Measurements from ENCODE around the gene AGAP1.

GRCh38 chr2:236161082-236161462 lies 667.2 kb downstream of the AGAP1 start:
- TF ChIP-seq CTCF (IDR thresholded peaks at IDR 0.05; ENCODE audit: low read depth, low read length, missing input control) (no peak), YY1 (IDR thresholded peaks at IDR 0.05) (no peak)
- TF ChIP-seq, protein P1, sequence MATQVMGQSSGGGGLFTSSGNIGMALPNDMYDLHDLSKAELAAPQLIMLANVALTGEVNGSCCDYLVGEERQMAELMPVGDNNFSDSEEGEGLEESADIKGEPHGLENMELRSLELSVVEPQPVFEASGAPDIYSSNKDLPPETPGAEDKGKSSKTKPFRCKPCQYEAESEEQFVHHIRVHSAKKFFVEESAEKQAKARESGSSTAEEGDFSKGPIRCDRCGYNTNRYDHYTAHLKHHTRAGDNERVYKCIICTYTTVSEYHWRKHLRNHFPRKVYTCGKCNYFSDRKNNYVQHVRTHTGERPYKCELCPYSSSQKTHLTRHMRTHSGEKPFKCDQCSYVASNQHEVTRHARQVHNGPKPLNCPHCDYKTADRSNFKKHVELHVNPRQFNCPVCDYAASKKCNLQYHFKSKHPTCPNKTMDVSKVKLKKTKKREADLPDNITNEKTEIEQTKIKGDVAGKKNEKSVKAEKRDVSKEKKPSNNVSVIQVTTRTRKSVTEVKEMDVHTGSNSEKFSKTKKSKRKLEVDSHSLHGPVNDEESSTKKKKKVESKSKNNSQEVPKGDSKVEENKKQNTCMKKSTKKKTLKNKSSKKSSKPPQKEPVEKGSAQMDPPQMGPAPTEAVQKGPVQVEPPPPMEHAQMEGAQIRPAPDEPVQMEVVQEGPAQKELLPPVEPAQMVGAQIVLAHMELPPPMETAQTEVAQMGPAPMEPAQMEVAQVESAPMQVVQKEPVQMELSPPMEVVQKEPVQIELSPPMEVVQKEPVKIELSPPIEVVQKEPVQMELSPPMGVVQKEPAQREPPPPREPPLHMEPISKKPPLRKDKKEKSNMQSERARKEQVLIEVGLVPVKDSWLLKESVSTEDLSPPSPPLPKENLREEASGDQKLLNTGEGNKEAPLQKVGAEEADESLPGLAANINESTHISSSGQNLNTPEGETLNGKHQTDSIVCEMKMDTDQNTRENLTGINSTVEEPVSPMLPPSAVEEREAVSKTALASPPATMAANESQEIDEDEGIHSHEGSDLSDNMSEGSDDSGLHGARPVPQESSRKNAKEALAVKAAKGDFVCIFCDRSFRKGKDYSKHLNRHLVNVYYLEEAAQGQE (IDR thresholded peaks at IDR 0.05) = no peak

All from liver (tissue), 2 donors.